ENCODE data around the gene NFIA. TPM values are rescaled to one million over a fixed set of nuclear protein-coding genes. Genes with fewer than 3 reads are reported as not detected.

NFIA gene
- total RNA-seq, 1 donor from 2014 or later, result 1.5 TPM

- Mint-ChIP-seq H3K36me3 (ENCODE audit: low read depth) (no peaks in the 10 kb centered on the region), H3K4me3 (ENCODE audit: low read depth) (no peak overlapping the region), H3K27me3 (ENCODE audit: low read depth) (peaks cover 19% of the 10 kb centered on the region), H3K9me3 (no peaks in the 10 kb centered on the region), H3K4me1 (ENCODE audit: low read depth) (no peaks in the 10 kb centered on the region), H3K27ac (no peak overlapping the region)
- intact Hi-C loops (cut with micrococcal nuclease), result no loop called here
- DNase-seq (ENCODE audit: low spot score), result no peak
Observed at GRCh38 chr1:61102621-61103020, 20.3 kb downstream of the NFIA start.

GRCh38 chr1:61104220-61104671, 21.9 kb downstream of the NFIA start:
- H3K27me3 Mint-ChIP-seq (ENCODE audit: low read depth), result peaks cover 16% of the 10 kb centered on the region
- DNase-seq (ENCODE audit: low spot score), result no peak
- intact Hi-C loops (cut with micrococcal nuclease), result no loop called here
- no peaks in the 10 kb centered on the region for H3K36me3 Mint-ChIP-seq (ENCODE audit: low read depth)
- no peak overlapping the region for H3K4me3 Mint-ChIP-seq (ENCODE audit: low read depth)
- no peaks in the 10 kb centered on the region for H3K4me1 Mint-ChIP-seq (ENCODE audit: low read depth)
- H3K9me3 Mint-ChIP-seq, result no peaks in the 10 kb centered on the region
- no peak overlapping the region for H3K27ac Mint-ChIP-seq

GRCh38 chr1:61107638-61108037, 25.3 kb downstream of the NFIA start:
- Mint-ChIP-seq H3K27ac (no peak overlapping the region), H3K9me3 (no peaks in the 10 kb centered on the region), H3K4me3 (ENCODE audit: low read depth) (no peak overlapping the region), H3K27me3 (ENCODE audit: low read depth) (peaks cover 11% of the 10 kb centered on the region), H3K4me1 (ENCODE audit: low read depth) (no peaks in the 10 kb centered on the region), H3K36me3 (ENCODE audit: low read depth) (no peaks in the 10 kb centered on the region)
- DNase-seq (ENCODE audit: low spot score), result no peak
- intact Hi-C loops (cut with micrococcal nuclease), result no loop called here

- H3K27ac Mint-ChIP-seq, result no peak overlapping the region
- H3K27me3 Mint-ChIP-seq (ENCODE audit: low read depth), result peaks cover 5% of the 10 kb centered on the region
- DNase-seq (ENCODE audit: low spot score), result no peak
- H3K4me1 Mint-ChIP-seq (ENCODE audit: low read depth), result no peaks in the 10 kb centered on the region
- intact Hi-C loops (cut with micrococcal nuclease), result no loop called here
- no peaks in the 10 kb centered on the region for H3K36me3 Mint-ChIP-seq (ENCODE audit: low read depth)
- no peak overlapping the region for H3K4me3 Mint-ChIP-seq (ENCODE audit: low read depth)
- no peaks in the 10 kb centered on the region for H3K9me3 Mint-ChIP-seq
Observed at GRCh38 chr1:61109158-61109557, 26.8 kb downstream of the NFIA start.

GRCh38 chr1:61109910-61110309, 27.5 kb downstream of the NFIA start:
- intact Hi-C loops (cut with micrococcal nuclease), result no loop called here
- H3K9me3 Mint-ChIP-seq, result no peaks in the 10 kb centered on the region
- H3K27me3 Mint-ChIP-seq (ENCODE audit: low read depth), result peaks cover 5% of the 10 kb centered on the region
- no peak overlapping the region for H3K4me3 Mint-ChIP-seq (ENCODE audit: low read depth)
- H3K27ac Mint-ChIP-seq, result no peak overlapping the region
- no peaks in the 10 kb centered on the region for H3K4me1 Mint-ChIP-seq (ENCODE audit: low read depth)
- DNase-seq (ENCODE audit: low spot score), result no peak
- no peaks in the 10 kb centered on the region for H3K36me3 Mint-ChIP-seq (ENCODE audit: low read depth)

GRCh38 chr1:61110554-61110953, 28.2 kb downstream of the NFIA start:
- H3K36me3 Mint-ChIP-seq (ENCODE audit: low read depth), result no peaks in the 10 kb centered on the region
- intact Hi-C loops (cut with micrococcal nuclease), result no loop called here
- H3K4me1 Mint-ChIP-seq (ENCODE audit: low read depth), result no peaks in the 10 kb centered on the region
- no peak for DNase-seq (ENCODE audit: low spot score)
- no peak overlapping the region for H3K27ac Mint-ChIP-seq
- no peak overlapping the region for H3K4me3 Mint-ChIP-seq (ENCODE audit: low read depth)
- H3K9me3 Mint-ChIP-seq, result no peaks in the 10 kb centered on the region
- peaks cover 5% of the 10 kb centered on the region for H3K27me3 Mint-ChIP-seq (ENCODE audit: low read depth)

- intact Hi-C loops (cut with micrococcal nuclease), result no loop called here
- Mint-ChIP-seq H3K9me3 (no peaks in the 10 kb centered on the region), H3K4me3 (ENCODE audit: low read depth) (no peak overlapping the region), H3K36me3 (ENCODE audit: low read depth) (no peaks in the 10 kb centered on the region), H3K27me3 (ENCODE audit: low read depth) (peaks cover 7% of the 10 kb centered on the region), H3K4me1 (ENCODE audit: low read depth) (no peaks in the 10 kb centered on the region), H3K27ac (no peak overlapping the region)
- DNase-seq (ENCODE audit: low spot score), result no peak
Observed at GRCh38 chr1:61111084-61112004, 29.0 kb downstream of the NFIA start.

- intact Hi-C loops (cut with micrococcal nuclease), result no loop called here
- H3K4me1 Mint-ChIP-seq (ENCODE audit: low read depth), result no peaks in the 10 kb centered on the region
- no peaks in the 10 kb centered on the region for H3K9me3 Mint-ChIP-seq
Observed at GRCh38 chr1:61114178-61114870, 32.0 kb downstream of the NFIA start.

GRCh38 chr1:61115436-61115835, 33.1 kb downstream of the NFIA start:
- H3K27me3 Mint-ChIP-seq (ENCODE audit: low read depth), result peaks cover 15% of the 10 kb centered on the region
- no peaks in the 10 kb centered on the region for H3K4me1 Mint-ChIP-seq (ENCODE audit: low read depth)
- H3K9me3 Mint-ChIP-seq, result no peaks in the 10 kb centered on the region
- intact Hi-C loops (cut with micrococcal nuclease), result no loop called here
- H3K4me3 Mint-ChIP-seq (ENCODE audit: low read depth), result no peak overlapping the region
- DNase-seq (ENCODE audit: low spot score), result no peak
- no peak overlapping the region for H3K27ac Mint-ChIP-seq
- no peaks in the 10 kb centered on the region for H3K36me3 Mint-ChIP-seq (ENCODE audit: low read depth)

More at GRCh38 chr1:61114178-61114870, 32.0 kb downstream of the NFIA start:
- DNase-seq (ENCODE audit: low spot score), result no peak
- no peak overlapping the region for H3K4me3 Mint-ChIP-seq (ENCODE audit: low read depth)
- peaks cover 12% of the 10 kb centered on the region for H3K27me3 Mint-ChIP-seq (ENCODE audit: low read depth)
- H3K36me3 Mint-ChIP-seq (ENCODE audit: low read depth), result no peaks in the 10 kb centered on the region
- no peak overlapping the region for H3K27ac Mint-ChIP-seq

- no peak overlapping the region for H3K4me3 Mint-ChIP-seq (ENCODE audit: low read depth)
- H3K4me1 Mint-ChIP-seq (ENCODE audit: low read depth), result no peaks in the 10 kb centered on the region
- peaks cover 17% of the 10 kb centered on the region for H3K27me3 Mint-ChIP-seq (ENCODE audit: low read depth)
- no peaks in the 10 kb centered on the region for H3K9me3 Mint-ChIP-seq
- intact Hi-C loops (cut with micrococcal nuclease), result no loop called here
- H3K27ac Mint-ChIP-seq, result no peak overlapping the region
- no peak for DNase-seq (ENCODE audit: low spot score)
- no peaks in the 10 kb centered on the region for H3K36me3 Mint-ChIP-seq (ENCODE audit: low read depth)
Observed at GRCh38 chr1:61116421-61116820, 34.1 kb downstream of the NFIA start.

- no peaks in the 10 kb centered on the region for H3K4me1 Mint-ChIP-seq (ENCODE audit: low read depth)
- intact Hi-C loops (cut with micrococcal nuclease), result no loop called here
Observed at GRCh38 chr1:61117283-61117682, 34.9 kb downstream of the NFIA start.

GRCh38 chr1:61119085-61119484, 36.7 kb downstream of the NFIA start:
- intact Hi-C loops (cut with micrococcal nuclease), result no loop called here
- H3K9me3 Mint-ChIP-seq, result no peaks in the 10 kb centered on the region
- DNase-seq (ENCODE audit: low spot score), result no peak
- no peaks in the 10 kb centered on the region for H3K4me1 Mint-ChIP-seq (ENCODE audit: low read depth)
- H3K4me3 Mint-ChIP-seq (ENCODE audit: low read depth), result no peak overlapping the region
- no peaks in the 10 kb centered on the region for H3K36me3 Mint-ChIP-seq (ENCODE audit: low read depth)
- H3K27me3 Mint-ChIP-seq (ENCODE audit: low read depth), result peaks cover 30% of the 10 kb centered on the region
- no peak overlapping the region for H3K27ac Mint-ChIP-seq

More at GRCh38 chr1:61117283-61117682, 34.9 kb downstream of the NFIA start:
- Mint-ChIP-seq H3K27ac (no peak overlapping the region), H3K27me3 (ENCODE audit: low read depth) (peaks cover 20% of the 10 kb centered on the region), H3K4me3 (ENCODE audit: low read depth) (no peak overlapping the region), H3K36me3 (ENCODE audit: low read depth) (no peaks in the 10 kb centered on the region), H3K9me3 (no peaks in the 10 kb centered on the region)
- DNase-seq (ENCODE audit: low spot score), result no peak

GRCh38 chr1:61120246-61120840, 38.0 kb downstream of the NFIA start:
- Mint-ChIP-seq H3K27me3 (ENCODE audit: low read depth) (peaks cover 39% of the 10 kb centered on the region), H3K4me3 (ENCODE audit: low read depth) (no peak overlapping the region), H3K27ac (no peak overlapping the region)

More at GRCh38 chr1:61120246-61120840, 38.0 kb downstream of the NFIA start:
- Mint-ChIP-seq H3K36me3 (ENCODE audit: low read depth) (no peaks in the 10 kb centered on the region), H3K4me1 (ENCODE audit: low read depth) (no peaks in the 10 kb centered on the region), H3K9me3 (no peaks in the 10 kb centered on the region)
- DNase-seq (ENCODE audit: low spot score), result no peak
- intact Hi-C loops (cut with micrococcal nuclease), result no loop called here

Data from activated T-helper 2 cell treated with anti-CD3 and anti-CD28 coated beads, Interferon-gamma antibody, Interleukin-2, Interleukin-4, amounts not matched to agents 10 μg/mL and 5 μg/mL and 100 μg/mL, durations not matched to agents 14 hours and 24 hours and 36 hours (primary cell).